PC-9 (cell line): ENCODE data around the gene GRID2. TPM values are rescaled to one million over a fixed set of nuclear protein-coding genes. Genes with fewer than 3 reads are reported as not detected.

Experiments
- BruUV-seq: library from RNA; stranded (reverse); fragments of 400-500 nt; replicated peaks from 2 replicates; lab custom pipeline; 2021; lab: Mats Ljungman, UMichigan
- CTCF ChIA-PET: fragments of 300-600 bp; sonication (Branson Sonifier 250); formaldehyde crosslinking; loops from one replicate; lab custom pipeline; 2022; ENCODE audit warnings: antibody characterized with exemption; lab: Charles Lee
- POLR2A ChIA-PET: fragments of 300-600 bp; sonication (Branson Sonifier 250); formaldehyde crosslinking; loops from one replicate; lab custom pipeline; 2022; ENCODE audit warnings: antibody characterized with exemption; ENCODE audit not compliant: unreplicated experiment; lab: Charles Lee
- DNase-seq, 2 experiments: peaks; one replicate each; pipeline versions ENCODE4 v3.0.0 to v3.0.0-alpha.2; 2015 to 2022; ENCODE audit warnings: mixed read lengths in 1 of 2
- H2AFZ ChIP-seq: fragments of 200-600 bp; sonication (generic); 2 replicates; pipeline ENCODE4 v1.8.1; 2017; ENCODE audit warnings: antibody characterized with exemption
- H3F3A ChIP-seq: fragments of 200-600 bp; sonication (generic); 2 replicates; pipeline ENCODE4 v1.8.1; 2017; ENCODE audit warnings: antibody characterized with exemption, mild to moderate bottlenecking, low read depth; ENCODE audit not compliant: insufficient read depth
- H3K27ac ChIP-seq: fragments of 200-600 bp; sonication (generic); 2 replicates; pipeline ENCODE4 v1.6.1; 2016; ENCODE audit warnings: mixed run types
- H3K27me3 ChIP-seq: fragments of 200-600 bp; sonication (generic); 2 replicates; pipeline ENCODE4 v1.6.1; 2016; ENCODE audit warnings: low read depth, mixed run types; ENCODE audit not compliant: insufficient read depth
- H3K36me3 ChIP-seq: fragments of 200-600 bp; sonication (generic); 2 replicates; pipeline ENCODE4 v1.6.1; 2016; ENCODE audit warnings: low read depth, mixed run types
- H3K4me1 ChIP-seq: fragments of 200-600 bp; sonication (generic); replicated peaks from 2 replicates; pipeline ENCODE4 v1.6.1; 2016; ENCODE audit warnings: mixed run types; ENCODE audit not compliant: insufficient read depth
- H3K4me2 ChIP-seq: fragments of 200-600 bp; sonication (generic); 2 replicates; pipeline ENCODE4 v1.6.1; 2017; ENCODE audit warnings: mixed run types
- H3K4me3 ChIP-seq: fragments of 200-600 bp; sonication (generic); 2 replicates; pipeline ENCODE4 v1.6.1; 2016; ENCODE audit warnings: mixed run types
- H3K79me2 ChIP-seq: fragments of 200-600 bp; sonication (generic); 2 replicates; pipeline ENCODE4 v1.6.1; 2017; ENCODE audit warnings: low read depth, mixed run types
- H3K9me2 ChIP-seq: fragments of 200-600 bp; sonication (generic); 2 replicates; pipeline ENCODE4 v1.8.1; 2017; ENCODE audit warnings: mild to moderate bottlenecking; ENCODE audit not compliant: insufficient read depth
- H3K9me3 ChIP-seq: fragments of 200-600 bp; sonication (generic); 2 replicates; pipeline ENCODE4 v1.8.1; 2016; ENCODE audit warnings: low read depth; ENCODE audit not compliant: insufficient read depth
- H4K20me1 ChIP-seq: fragments of 200-600 bp; sonication (generic); 2 replicates; pipeline ENCODE4 v1.8.1; 2017; ENCODE audit not compliant: insufficient read depth
- CTCF ChIP-seq: fragments of 200-600 bp; sonication (generic); conservative IDR thresholded peaks from 2 replicates; pipeline ENCODE4 v1.6.1; 2017; ENCODE audit warnings: mixed run types, antibody characterized with exemption, mild to moderate bottlenecking, moderate library complexity
- EZH2 ChIP-seq: fragments of 200-600 bp; sonication (generic); IDR thresholded peaks from 2 replicates; pipeline ENCODE4 v1.8.0; 2017; ENCODE audit warnings: antibody characterized with exemption, low read depth
- intact Hi-C: fragments of 100-400 bp; cut with micrococcal nuclease; formaldehyde crosslinking; loops from one replicate; pipeline ENCODE4 v1.10.0; 2022; ENCODE audit not compliant: unreplicated experiment
- total RNA-seq: library from RNA; stranded (reverse); gene quantifications from 2 replicates; pipeline ENCODE4 v1.2.3, GENCODE V29; 2021

GRID2 gene
- total RNA-seq, 1 experiment from 2014 or later: not detected

GRCh38 chr4:93203708-93204107, 899.9 kb downstream of the GRID2 start:
- no peak for DNase-seq
- H3K27me3 ChIP-seq: no peaks in the 10 kb centered on the region
- H3K9me3 ChIP-seq: no peaks in the 10 kb centered on the region
- BruUV-seq: no TSS peak
- CTCF ChIA-PET: no interaction called here
- H4K20me1 ChIP-seq: no peaks in the 10 kb centered on the region
- no peaks in the 10 kb centered on the region for H3K79me2 ChIP-seq
- no peak overlapping the region for H2AFZ ChIP-seq
- no peak overlapping the region for H3K4me2 ChIP-seq
- intact Hi-C loops: no loop called here
- POLR2A ChIA-PET: no interaction called here
- no peak overlapping the region for H3K27ac ChIP-seq
- H3K36me3 ChIP-seq: no peaks in the 10 kb centered on the region
- TF ChIP-seq EZH2 (no peak), CTCF (no peak)
- H3K4me1 ChIP-seq: no peaks in the 10 kb centered on the region
- H3F3A ChIP-seq: no peaks in the 10 kb centered on the region
- H3K9me2 ChIP-seq: no peaks in the 10 kb centered on the region
- H3K4me3 ChIP-seq: no peak overlapping the region

DNA sequence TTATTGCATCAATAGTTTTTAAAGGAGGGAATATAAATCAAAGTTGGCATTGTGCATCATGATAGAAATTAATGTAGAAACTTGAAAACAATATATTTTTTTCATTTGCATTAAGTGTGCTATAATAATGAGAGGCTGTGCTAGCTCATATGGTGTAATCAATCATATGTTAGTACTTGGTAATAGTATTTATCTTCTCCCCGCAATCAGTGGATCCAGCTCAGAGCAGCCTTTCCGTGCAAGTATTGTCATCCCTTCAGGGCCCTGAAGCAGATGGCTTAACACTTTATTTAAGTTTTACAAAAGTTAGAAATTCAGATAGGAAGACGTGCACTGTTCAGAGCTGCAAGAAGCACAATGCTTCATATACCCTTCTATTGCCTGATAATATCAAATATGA, 908.5 kb downstream of the GRID2 start:
- Histone ChIP-seq H3K36me3 (no peaks in the 10 kb centered on the region), H3K27ac (no peak overlapping the region), H4K20me1 (no peaks in the 10 kb centered on the region; the same call in 1 of the 2 replicates), H3K9me2 (no peaks in the 10 kb centered on the region), H3K4me3 (no peak overlapping the region), H3F3A (no peaks in the 10 kb centered on the region), H3K27me3 (no peaks in the 10 kb centered on the region), H3K79me2 (no peaks in the 10 kb centered on the region), H3K9me3 (no peaks in the 10 kb centered on the region), H2AFZ (no peak overlapping the region), H3K4me2 (no peak overlapping the region), H3K4me1 (no peaks in the 10 kb centered on the region)
- ChIA-PET CTCF (no interaction called here), POLR2A (no interaction called here)
- no TSS peak for BruUV-seq
- intact Hi-C loops: no loop called here
- TF ChIP-seq EZH2: no peak
- no peak for TF ChIP-seq CTCF
- DNase-seq: no peak

GRCh38 chr4:93216646-93217045, 912.9 kb downstream of the GRID2 start:
- BruUV-seq: no TSS peak
- no peaks in the 10 kb centered on the region for H3F3A ChIP-seq
- ChIA-PET CTCF (no interaction called here), POLR2A (no interaction called here)
- H3K9me3 ChIP-seq: no peaks in the 10 kb centered on the region
- no peaks in the 10 kb centered on the region for H3K9me2 ChIP-seq
- H3K36me3 ChIP-seq: no peaks in the 10 kb centered on the region
- H3K79me2 ChIP-seq: no peaks in the 10 kb centered on the region
- no peak overlapping the region for H3K4me2 ChIP-seq
- H3K4me1 ChIP-seq: no peaks in the 10 kb centered on the region
- H3K27ac ChIP-seq: no peak overlapping the region
- H3K27me3 ChIP-seq: no peaks in the 10 kb centered on the region
- intact Hi-C loops: no loop called here
- H4K20me1 ChIP-seq: no peaks in the 10 kb centered on the region; the same call in 1 of the 2 replicates
- H3K4me3 ChIP-seq: no peak overlapping the region
- DNase-seq: no peak
- no peak overlapping the region for H2AFZ ChIP-seq
- TF ChIP-seq CTCF (no peak), EZH2 (no peak)
